ENCODE results near the gene CALHM5. TPM values are rescaled to one million over a fixed set of nuclear protein-coding genes. Genes with fewer than 3 reads are reported as not detected.

Gene CALHM5
- total and polyA plus RNA-seq, 11 donors = 0.76 to 3.0 (median 1.8) TPM

DNA sequence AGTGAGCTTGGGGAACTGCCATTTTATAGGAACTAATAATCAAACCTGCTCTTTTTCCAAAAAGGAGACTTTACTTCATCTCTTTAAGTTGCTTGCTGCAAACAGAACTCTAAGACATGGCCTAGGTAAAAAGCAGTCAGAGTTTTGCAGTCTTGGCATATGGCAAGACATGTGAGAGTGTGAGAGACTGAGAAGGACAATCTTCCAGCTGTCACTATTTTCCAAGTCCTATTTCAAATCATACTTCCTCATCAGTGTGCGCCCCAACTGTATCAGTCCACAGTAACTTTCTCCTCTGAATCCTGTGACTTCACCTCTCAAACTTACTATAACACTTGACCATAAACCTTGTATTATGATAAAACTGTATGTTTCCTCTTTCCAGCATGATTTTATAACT is 39.9 kb upstream of the CALHM5 start:
- WGBS, 4 donors = 85 to 100% (median 90%) methylated on average over 1 of the region's 1 CpG
- Histone ChIP-seq H3K4me3 (no peak overlapping the region), H3K36me3 (no peaks in the 10 kb centered on the region), H3K27me3 (no peaks in the 10 kb centered on the region), H3K27ac (no peak overlapping the region), H3K9me3 (no peaks in the 10 kb centered on the region), H3K4me1 (peaks cover 0 to 25% (median 0%) of the 10 kb centered on the region in 12 donors)
- DNase-seq (no peak), ATAC-seq (no peak)
- no peak for TF ChIP-seq POLR2A (IDR thresholded peaks at IDR 0.05)
- TF ChIP-seq, protein P1, sequence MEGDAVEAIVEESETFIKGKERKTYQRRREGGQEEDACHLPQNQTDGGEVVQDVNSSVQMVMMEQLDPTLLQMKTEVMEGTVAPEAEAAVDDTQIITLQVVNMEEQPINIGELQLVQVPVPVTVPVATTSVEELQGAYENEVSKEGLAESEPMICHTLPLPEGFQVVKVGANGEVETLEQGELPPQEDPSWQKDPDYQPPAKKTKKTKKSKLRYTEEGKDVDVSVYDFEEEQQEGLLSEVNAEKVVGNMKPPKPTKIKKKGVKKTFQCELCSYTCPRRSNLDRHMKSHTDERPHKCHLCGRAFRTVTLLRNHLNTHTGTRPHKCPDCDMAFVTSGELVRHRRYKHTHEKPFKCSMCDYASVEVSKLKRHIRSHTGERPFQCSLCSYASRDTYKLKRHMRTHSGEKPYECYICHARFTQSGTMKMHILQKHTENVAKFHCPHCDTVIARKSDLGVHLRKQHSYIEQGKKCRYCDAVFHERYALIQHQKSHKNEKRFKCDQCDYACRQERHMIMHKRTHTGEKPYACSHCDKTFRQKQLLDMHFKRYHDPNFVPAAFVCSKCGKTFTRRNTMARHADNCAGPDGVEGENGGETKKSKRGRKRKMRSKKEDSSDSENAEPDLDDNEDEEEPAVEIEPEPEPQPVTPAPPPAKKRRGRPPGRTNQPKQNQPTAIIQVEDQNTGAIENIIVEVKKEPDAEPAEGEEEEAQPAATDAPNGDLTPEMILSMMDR (IDR thresholded peaks at IDR 0.05) = no peak
- intact Hi-C loops (cut with DNase I) = no loop called here

DNA sequence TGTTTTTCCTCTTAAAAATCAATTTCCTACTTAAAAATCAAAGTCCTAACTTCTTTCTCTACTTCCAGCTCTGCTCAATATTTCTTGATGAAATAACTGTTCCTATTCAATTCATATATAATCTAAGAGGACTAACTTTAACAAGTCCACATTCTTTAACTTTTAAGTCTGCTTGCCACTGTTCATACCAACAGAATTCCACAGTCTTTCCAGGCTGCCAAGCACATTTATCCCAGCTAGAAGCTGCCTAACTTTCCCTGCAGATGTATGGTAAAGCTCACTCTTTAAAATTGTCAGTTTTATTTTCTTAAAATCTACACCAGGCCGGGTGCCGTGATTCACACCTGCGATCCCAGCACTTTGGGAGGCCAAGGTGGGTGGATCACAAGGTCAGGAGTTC is 38.7 kb upstream of the CALHM5 start:
- no peak for TF ChIP-seq POLR2A (IDR thresholded peaks at IDR 0.05)
- TF ChIP-seq, protein P1 (IDR thresholded peaks at IDR 0.05) = no peak
- Histone ChIP-seq H3K9me3 (no peaks in the 10 kb centered on the region), H3K27me3 (no peaks in the 10 kb centered on the region), H3K4me3 (no peak overlapping the region), H3K36me3 (no peaks in the 10 kb centered on the region), H3K4me1 (peaks cover 0 to 28% (median 0%) of the 10 kb centered on the region in 12 donors), H3K27ac (no peak overlapping the region)
- no peak for ATAC-seq
- intact Hi-C loops (cut with DNase I) = no loop called here
- WGBS, 4 donors = 91 to 95% (median 94%) methylated on average over 3 of the region's 3 CpGs
- DNase-seq = no peak

DNA sequence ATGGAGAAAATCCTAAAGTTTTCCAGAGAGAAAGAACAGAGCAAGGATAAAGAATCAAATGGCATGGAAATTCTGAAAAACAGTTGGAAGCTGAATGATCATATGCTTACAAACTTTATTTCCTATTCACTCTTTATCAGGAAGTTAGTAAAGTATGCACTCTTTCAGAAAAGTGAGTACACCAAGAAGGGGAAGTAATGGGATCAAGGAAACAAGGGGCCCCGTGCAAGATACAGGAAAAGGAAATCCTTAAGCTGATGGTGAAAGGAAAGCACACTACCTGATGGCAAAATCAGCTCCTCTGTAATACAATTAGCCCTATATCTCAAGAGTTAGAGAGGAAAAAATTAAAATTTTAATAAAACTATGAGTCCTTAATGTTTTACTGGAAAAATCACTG is 36.3 kb upstream of the CALHM5 start:
- no peak for ATAC-seq
- intact Hi-C loops (cut with DNase I) = no loop called here
- Histone ChIP-seq H3K36me3 (no peaks in the 10 kb centered on the region), H3K27me3 (peaks cover 0 to 4% (median 0%) of the 10 kb centered on the region in 9 donors), H3K4me3 (peak overlapping the region in 1 of 12 donors; percentile 32), H3K4me1 (peaks cover 0 to 28% (median 0%) of the 10 kb centered on the region in 12 donors), H3K9me3 (no peaks in the 10 kb centered on the region), H3K27ac (peak overlapping the region in 1 of 12 donors; percentile 83)
- DNase-seq = no peak
- no peak for TF ChIP-seq POLR2A (IDR thresholded peaks at IDR 0.05)
- TF ChIP-seq, protein P1 (IDR thresholded peaks at IDR 0.05) = no peak
- WGBS, 4 donors = 34 to 65% (median 44%) methylated on average over 1 of the region's 1 CpG

DNA sequence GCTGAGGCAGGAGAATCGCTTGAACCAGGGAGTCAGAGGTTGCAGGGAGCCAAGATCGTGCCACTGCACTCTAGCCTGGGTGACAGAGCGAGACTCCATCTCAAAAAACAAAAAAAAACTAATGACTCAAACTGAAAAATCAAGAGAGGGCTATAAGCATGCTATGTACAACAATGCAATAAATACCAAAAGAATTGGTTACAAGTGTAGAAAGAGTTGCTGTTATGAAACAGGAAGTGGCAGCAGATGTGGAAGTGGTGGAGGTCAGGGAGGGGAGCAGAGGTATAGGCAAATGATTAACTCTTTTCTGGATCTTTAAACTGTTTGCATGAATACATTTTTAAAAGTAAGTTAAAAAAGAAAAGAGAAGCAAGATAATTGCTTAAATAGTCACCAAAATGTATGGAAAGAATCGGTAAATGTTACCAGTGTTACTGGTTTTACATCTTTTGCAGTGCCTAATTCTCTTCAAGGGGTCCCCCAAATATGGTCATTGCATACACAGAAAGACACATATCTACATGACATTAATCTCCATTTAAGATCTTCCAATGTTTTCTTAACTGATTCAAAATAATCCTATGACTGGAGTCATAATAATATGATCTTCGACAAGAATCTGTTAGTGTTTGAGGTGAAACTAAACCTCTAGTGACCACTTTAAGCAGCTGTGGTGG is 35.3 kb upstream of the CALHM5 start:
- Histone ChIP-seq H3K4me1 (peaks cover 0 to 25% (median 0%) of the 10 kb centered on the region in 12 donors), H3K27me3 (peaks cover 0 to 4% (median 0%) of the 10 kb centered on the region in 9 donors), H3K9me3 (no peaks in the 10 kb centered on the region), H3K27ac (peak overlapping the region in 1 of 12 donors; percentile 83), H3K4me3 (peak overlapping the region in 1 of 12 donors; percentile 32), H3K36me3 (no peaks in the 10 kb centered on the region)
- WGBS, 4 donors = 84 to 87% (median 86%) methylated on average over 5 of the region's 5 CpGs
- no peak for TF ChIP-seq POLR2A (IDR thresholded peaks at IDR 0.05)
- TF ChIP-seq, protein P1 (IDR thresholded peaks at IDR 0.05) = no peak
- ATAC-seq (peak; percentile 34 to 57 (median 44)), DNase-seq (no peak)
- intact Hi-C loops (cut with DNase I) = no loop called here
